ENCODE results near the gene IQGAP1.

DNA sequence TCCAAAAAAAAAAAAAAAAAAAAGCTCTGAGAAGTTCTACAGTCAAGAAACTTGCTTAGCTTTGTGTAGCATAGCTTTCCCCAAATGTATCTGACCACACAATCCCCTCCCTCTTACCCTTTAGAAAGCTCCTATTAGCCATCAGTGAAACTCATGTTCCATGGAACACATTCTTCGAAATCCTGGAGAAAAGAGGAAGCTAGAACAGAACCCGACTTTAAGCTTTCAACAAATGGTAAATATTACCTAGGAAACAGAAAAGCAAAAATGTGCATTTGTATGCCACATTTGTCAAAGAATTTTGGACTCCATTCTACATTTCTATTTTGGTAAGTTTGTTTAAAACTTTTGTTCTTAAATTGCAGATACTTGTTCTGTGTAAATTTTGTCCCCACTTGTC is 124.2 kb downstream of the IQGAP1 start:
- TF ChIP-seq PATZ1 (CRISPR knock-in tag; IDR thresholded peaks at IDR 0.05; ENCODE audit: borderline replicate concordance) (no peak), CSDC2 (CRISPR knock-in tag; IDR thresholded peaks at IDR 0.05) (no peak), TCF4 (CRISPR knock-in tag; IDR thresholded peaks at IDR 0.05; ENCODE audit: borderline replicate concordance) (no peak), GLIS3 (CRISPR knock-in tag; IDR thresholded peaks at IDR 0.05) (no peak), TOX (CRISPR knock-in tag; IDR thresholded peaks at IDR 0.05; ENCODE audit: borderline replicate concordance) (no peak), ZFP3 (CRISPR knock-in tag; IDR thresholded peaks at IDR 0.05) (no peak), ZFP30 (CRISPR knock-in tag; IDR thresholded peaks at IDR 0.05) (no peak)
- TF ChIP-seq, protein P1, sequence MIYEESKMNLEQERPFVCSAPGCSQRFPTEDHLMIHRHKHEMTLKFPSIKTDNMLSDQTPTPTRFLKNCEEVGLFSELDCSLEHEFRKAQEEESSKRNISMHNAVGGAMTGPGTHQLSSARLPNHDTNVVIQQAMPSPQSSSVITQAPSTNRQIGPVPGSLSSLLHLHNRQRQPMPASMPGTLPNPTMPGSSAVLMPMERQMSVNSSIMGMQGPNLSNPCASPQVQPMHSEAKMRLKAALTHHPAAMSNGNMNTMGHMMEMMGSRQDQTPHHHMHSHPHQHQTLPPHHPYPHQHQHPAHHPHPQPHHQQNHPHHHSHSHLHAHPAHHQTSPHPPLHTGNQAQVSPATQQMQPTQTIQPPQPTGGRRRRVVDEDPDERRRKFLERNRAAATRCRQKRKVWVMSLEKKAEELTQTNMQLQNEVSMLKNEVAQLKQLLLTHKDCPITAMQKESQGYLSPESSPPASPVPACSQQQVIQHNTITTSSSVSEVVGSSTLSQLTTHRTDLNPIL (CRISPR knock-in tag; IDR thresholded peaks at IDR 0.05; ENCODE audit: low read depth) = no peak
- TF ChIP-seq, protein P2, sequence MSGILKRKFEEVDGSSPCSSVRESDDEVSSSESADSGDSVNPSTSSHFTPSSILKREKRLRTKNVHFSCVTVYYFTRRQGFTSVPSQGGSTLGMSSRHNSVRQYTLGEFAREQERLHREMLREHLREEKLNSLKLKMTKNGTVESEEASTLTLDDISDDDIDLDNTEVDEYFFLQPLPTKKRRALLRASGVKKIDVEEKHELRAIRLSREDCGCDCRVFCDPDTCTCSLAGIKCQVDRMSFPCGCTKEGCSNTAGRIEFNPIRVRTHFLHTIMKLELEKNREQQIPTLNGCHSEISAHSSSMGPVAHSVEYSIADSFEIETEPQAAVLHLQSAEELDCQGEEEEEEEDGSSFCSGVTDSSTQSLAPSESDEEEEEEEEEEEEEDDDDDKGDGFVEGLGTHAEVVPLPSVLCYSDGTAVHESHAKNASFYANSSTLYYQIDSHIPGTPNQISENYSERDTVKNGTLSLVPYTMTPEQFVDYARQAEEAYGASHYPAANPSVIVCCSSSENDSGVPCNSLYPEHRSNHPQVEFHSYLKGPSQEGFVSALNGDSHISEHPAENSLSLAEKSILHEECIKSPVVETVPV (CRISPR knock-in tag; IDR thresholded peaks at IDR 0.05) = no peak
